GM12875 (cell line): Measurements from ENCODE around the gene MDGA2.

Experiments used
- H3K4me3 ChIP-seq: one replicate; pipeline ENCODE4 v1.5.1; 2011; ENCODE audit warnings: low read depth, low read length, control low read depth
- CTCF ChIP-seq: IDR thresholded peaks from 2 replicates; pipeline ENCODE4 v1.5.1; 2011; ENCODE audit warnings: low read depth, mild to moderate bottlenecking, control low read depth, inconsistent platforms, low read length, moderate library complexity, borderline replicate concordance; ENCODE audit not compliant: insufficient read depth

Gene MDGA2

GRCh38 chr14:47102472-47102871 is 572.9 kb downstream of the MDGA2 start:
- TF ChIP-seq CTCF = no peak

GRCh38 chr14:47085678-47086077 is 589.7 kb downstream of the MDGA2 start:
- no peak for TF ChIP-seq CTCF

More at GRCh38 chr14:47102472-47102871, 572.9 kb downstream of the MDGA2 start:
- H3K4me3 ChIP-seq = no peak overlapping the region

GRCh38 chr14:47065326-47065725 is 610.1 kb downstream of the MDGA2 start:
- no peak for TF ChIP-seq CTCF
- H3K4me3 ChIP-seq = no peak overlapping the region

More at GRCh38 chr14:47085678-47086077, 589.7 kb downstream of the MDGA2 start:
- no peak overlapping the region for H3K4me3 ChIP-seq

- TF ChIP-seq CTCF = no peak
- no peak overlapping the region for H3K4me3 ChIP-seq
These were observed 615.4 kb downstream of the MDGA2 start for GRCh38 chr14:47060050-47060449.

- TF ChIP-seq CTCF = no peak
- H3K4me3 ChIP-seq = no peak overlapping the region
These were observed 618.0 kb downstream of the MDGA2 start for GRCh38 chr14:47057364-47057763.

- no peak for TF ChIP-seq CTCF
- H3K4me3 ChIP-seq = no peak overlapping the region
These were observed 630.6 kb downstream of the MDGA2 start for GRCh38 chr14:47044841-47045240.

- no peak overlapping the region for H3K4me3 ChIP-seq
- no peak for TF ChIP-seq CTCF
These were observed 634.9 kb downstream of the MDGA2 start for GRCh38 chr14:47040550-47040949.
